GM12872 (cell line): ENCODE measurements around the gene UMAD1.

Experiments
- CTCF ChIP-seq: IDR thresholded peaks from 3 replicates; pipeline ENCODE4 v1.5.1; 2011; ENCODE audit warnings: low read depth, mild to moderate bottlenecking, low read length, moderate library complexity; ENCODE audit not compliant: insufficient read depth

Gene UMAD1

GRCh38 chr7:7694542-7694941 is 54.0 kb downstream of the UMAD1 start:
- TF ChIP-seq CTCF = no peak

GRCh38 chr7:7695111-7695817 is 54.7 kb downstream of the UMAD1 start:
- no peak for TF ChIP-seq CTCF

GRCh38 chr7:7696458-7697119 is 56.0 kb downstream of the UMAD1 start:
- TF ChIP-seq CTCF = no peak

GRCh38 chr7:7698930-7699329 is 58.4 kb downstream of the UMAD1 start:
- TF ChIP-seq CTCF = no peak

- no peak for TF ChIP-seq CTCF
Measured at GRCh38 chr7:7699380-7699779, 58.8 kb downstream of the UMAD1 start.

- TF ChIP-seq CTCF = no peak
Measured at GRCh38 chr7:7699970-7700369, 59.4 kb downstream of the UMAD1 start.

- no peak for TF ChIP-seq CTCF
Measured at GRCh38 chr7:7701527-7701926, 61.0 kb downstream of the UMAD1 start.
